GM18499 (cell line): ENCODE data around the gene SGTA.

Experiments
- ATAC-seq: cut with Tn5 transposase; IDR thresholded peaks from one replicate; pipeline ENCODE4 v1.9.1; 2021; ENCODE audit warnings: moderate number of reproducible peaks; ENCODE audit not compliant: insufficient read depth, unreplicated experiment

SGTA gene

GRCh38 chr19:2756921-2757881, 25.9 kb downstream of the SGTA start:
- ATAC-seq: no peak

- no peak for ATAC-seq
Observed at GRCh38 chr19:2756477-2756876, 26.6 kb downstream of the SGTA start.

GRCh38 chr19:2755811-2756210, 27.3 kb downstream of the SGTA start:
- no peak for ATAC-seq

GRCh38 chr19:2755448-2755705, 27.7 kb downstream of the SGTA start:
- ATAC-seq: no peak

- no peak for ATAC-seq
Observed at GRCh38 chr19:2754659-2755447, 28.2 kb downstream of the SGTA start.

GRCh38 chr19:2751438-2751830, 31.6 kb downstream of the SGTA start:
- no peak for ATAC-seq

GRCh38 chr19:2750808-2751437, 32.1 kb downstream of the SGTA start:
- no peak for ATAC-seq

- no peak for ATAC-seq
Observed at GRCh38 chr19:2747349-2747748, 35.7 kb downstream of the SGTA start.

GRCh38 chr19:2744113-2744512, 39.0 kb downstream of the SGTA start:
- no peak for ATAC-seq

GRCh38 chr19:2743099-2743498, 40.0 kb downstream of the SGTA start:
- no peak for ATAC-seq

- no peak for ATAC-seq
Observed at GRCh38 chr19:2740314-2740656, 42.8 kb downstream of the SGTA start.

GRCh38 chr19:2739602-2740313, 43.3 kb downstream of the SGTA start, which contains the start of gene SLC39A3:
Gene SLC39A3, minus strand, starts transcription at chr19:2740017. Its CDS starts 2,760 bp downstream, at chr19:2737257.
- no peak for ATAC-seq

GRCh38 chr19:2736550-2737190, 46.4 kb downstream of the SGTA start:
- no peak for ATAC-seq

GRCh38 chr19:2735374-2735773, 47.7 kb downstream of the SGTA start:
- no peak for ATAC-seq

GRCh38 chr19:2734589-2735288, 48.3 kb downstream of the SGTA start:
- ATAC-seq: no peak

- no peak for ATAC-seq
Observed at GRCh38 chr19:2733930-2734588, 49.0 kb downstream of the SGTA start.

GRCh38 chr19:2732883-2733282, 50.2 kb downstream of the SGTA start:
- no peak for ATAC-seq

- no peak for ATAC-seq
Observed at GRCh38 chr19:2732157-2732725, 50.8 kb downstream of the SGTA start.
